ENCODE results near the gene DPP6.
"Not testable (repeated sequence)": the region's sequence is repeated elsewhere in the genome, so short reads cannot be mapped to it uniquely, and the experiment has no call there.

Gene DPP6

DNA sequence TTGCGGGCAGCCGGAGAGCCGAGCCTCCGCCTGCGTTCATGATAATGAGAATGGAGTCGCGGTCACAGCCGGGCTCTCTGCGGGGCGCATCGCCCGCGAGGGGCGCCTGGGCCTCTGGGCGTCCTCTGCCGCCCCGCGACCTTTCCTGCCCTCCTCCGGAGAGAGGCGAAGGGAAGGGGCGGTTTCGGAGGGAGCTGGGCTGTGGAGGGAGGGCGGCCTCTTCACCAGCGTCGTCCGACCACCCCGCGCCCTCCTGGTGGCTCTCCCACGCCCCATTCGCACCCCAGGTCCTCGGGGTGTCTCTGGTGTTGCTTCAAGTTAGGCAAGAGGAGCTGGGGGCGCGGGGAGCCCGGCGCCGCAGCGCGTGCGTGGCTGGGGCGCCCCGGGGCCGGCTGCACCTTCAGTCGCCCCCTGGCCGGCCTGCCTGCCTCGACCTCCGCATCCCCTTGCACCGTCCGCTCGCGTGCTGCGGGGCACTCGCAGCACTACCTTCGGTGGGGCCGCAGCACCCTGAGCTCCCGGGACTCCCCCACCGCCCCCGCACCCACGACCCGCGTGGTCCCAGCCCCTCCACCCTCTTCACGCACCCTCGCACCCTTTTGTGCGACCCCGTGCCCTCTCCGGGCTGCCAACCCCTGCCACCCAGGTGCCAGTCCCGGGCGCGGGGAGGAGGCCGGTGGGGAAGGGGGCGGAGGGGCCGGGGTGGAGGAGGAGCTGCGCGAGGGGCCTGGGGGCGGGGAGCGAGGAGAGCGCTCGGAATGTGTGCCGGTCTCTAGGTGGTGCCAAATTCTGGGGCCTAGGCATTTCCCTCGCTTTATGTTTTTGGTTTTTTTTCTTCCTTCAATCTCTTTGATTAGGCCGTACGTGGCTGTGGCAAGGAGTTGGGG lies at the start of gene DPP6:
DPP6 (plus strand) TSS at position 756 of the 887 bp plus-strand sequence.
- not testable (repeated sequence) for DNase-seq

DNA sequence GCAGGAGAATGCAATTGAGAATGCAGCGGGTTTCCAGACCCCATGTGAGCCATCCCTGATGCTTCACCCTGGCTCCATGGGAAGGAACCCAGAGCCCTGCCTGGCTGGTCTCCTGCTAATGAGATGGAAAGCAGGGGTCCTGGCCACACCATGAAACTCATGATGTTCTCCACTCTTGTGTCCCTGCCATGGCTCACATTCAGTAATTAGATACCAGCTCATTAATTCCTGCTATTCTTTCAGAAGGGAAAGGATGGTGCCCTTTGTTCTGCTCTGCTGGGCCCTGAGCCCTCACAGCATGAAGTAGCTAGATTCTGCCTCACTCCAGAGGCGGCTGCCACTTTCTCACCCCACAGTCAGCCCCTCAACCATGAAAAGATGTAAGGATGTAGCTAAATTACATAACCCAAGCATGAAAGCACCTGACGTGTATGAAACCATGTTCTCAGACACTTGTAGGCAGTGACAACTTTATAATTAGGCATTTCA lies 42.7 kb upstream of the DPP6 start:
- DNase-seq, result not testable (repeated sequence)

DNA sequence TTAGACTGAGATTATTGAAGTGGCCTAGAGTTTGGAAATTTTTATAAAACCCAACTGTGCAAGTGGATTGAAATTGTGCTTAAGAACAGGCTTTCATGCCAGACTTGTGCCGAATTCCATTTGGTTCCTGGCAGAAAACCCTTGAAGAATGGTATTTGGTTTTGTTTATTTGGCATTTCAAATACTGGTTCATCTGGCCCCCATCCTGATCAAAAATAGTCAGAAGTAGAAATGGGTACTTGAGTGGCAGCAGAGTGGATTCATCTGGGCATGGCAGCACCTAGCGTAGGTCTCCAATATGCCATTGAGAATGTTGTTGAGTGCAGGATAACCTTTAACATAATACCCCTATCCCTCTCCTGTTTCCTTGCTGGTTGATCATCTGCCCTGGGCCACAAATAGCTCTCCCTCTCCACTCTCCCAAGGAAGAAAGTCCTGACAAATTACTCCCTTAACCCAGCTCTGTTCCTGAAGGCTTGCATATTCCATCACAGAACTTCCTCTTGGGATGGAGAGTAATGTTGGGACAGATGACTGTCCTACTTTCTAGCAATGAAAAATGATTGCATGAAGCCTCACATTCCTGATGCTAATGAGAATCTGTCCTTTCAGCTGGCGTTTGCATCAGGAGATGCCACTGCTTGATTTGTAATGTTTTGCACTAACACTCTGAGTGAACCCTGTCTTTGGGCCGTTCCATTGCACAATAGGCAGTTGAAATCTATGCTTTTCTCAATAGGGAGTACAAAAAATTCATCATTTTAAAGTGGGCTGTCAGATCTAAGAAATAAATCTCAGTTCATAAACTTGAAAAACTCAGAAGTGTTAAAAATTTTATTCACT lies 41.3 kb upstream of the DPP6 start:
- not testable (repeated sequence) for DNase-seq

DNA sequence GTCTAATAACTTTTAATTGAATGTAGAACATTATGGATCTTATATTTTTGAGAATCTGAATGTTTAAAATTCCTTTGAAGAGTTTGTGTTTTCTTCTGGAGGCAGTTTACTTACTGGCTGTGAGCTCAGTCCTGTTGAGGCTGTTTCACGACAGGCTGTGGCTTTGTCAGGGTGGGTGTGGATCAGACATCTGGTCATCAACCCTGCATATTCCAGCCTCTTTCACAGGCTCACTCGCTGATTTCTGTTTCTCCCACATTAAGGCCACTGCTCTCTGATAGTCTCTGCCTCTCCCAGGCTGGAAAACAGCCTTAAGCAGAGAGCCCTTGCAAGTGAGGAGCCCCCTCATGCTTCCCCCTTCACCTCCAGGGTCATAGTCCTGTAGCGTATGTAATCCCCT lies 39.4 kb upstream of the DPP6 start:
- not testable (repeated sequence) for DNase-seq

DNA sequence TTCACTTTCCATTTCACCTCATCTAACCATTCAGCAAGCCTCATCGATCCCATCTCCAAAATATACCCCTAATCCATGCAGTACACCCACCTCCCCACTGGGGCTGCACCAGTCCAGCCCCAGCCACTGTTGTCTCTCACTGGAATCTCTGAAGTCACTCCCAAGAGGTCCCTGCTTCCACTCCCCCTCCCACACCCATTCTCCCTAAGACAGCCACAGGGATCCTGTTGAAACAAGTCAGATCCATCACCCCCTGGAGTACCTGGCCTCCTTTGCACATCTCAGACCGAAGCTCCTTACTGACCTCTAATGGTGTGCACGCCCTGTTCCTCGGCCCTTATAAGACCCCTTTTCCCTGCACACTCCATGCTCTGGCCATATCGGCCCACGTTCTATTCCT lies 36.6 kb upstream of the DPP6 start:
- not testable (repeated sequence) for DNase-seq

DNA sequence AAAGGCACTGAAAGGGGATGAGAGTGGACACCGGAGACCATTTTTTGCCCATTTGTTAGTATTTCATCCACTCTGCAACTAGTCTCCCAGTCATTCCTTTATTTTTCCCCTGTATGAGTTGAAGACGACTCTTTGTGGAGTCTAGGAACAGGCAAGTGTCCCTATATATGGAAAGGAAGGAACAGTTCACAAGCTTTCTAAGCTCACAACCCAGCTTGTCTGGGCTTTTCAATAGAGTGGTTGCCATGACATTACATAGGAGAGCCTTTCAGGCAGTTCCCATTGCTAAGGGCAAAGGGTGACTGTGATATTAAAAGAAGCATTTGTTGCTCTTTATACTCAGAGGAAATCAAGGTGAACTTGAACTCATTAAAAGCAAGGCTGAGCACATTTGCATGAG lies 33.8 kb upstream of the DPP6 start:
- DNase-seq, result not testable (repeated sequence)

DNA sequence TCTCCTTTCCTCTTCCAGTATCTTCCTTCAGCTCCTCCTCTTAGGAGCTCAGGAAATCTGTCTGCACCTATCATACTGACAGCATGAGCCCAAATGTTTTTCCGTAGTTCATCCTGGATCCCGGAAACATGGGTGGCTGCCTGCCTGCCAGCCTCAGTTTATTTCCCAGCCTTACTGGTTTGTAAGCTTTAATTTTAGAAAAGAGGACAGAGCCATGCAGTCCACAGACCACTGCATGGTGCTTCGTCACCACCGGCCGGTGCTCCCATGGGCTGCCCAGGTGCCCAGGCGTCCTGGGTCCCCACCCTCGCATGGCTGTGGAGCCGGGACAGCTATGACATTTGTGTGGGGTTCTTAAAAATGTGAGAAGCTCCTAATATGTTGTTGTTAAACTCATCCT lies 24.4 kb upstream of the DPP6 start:
- DNase-seq, result not testable (repeated sequence)

DNA sequence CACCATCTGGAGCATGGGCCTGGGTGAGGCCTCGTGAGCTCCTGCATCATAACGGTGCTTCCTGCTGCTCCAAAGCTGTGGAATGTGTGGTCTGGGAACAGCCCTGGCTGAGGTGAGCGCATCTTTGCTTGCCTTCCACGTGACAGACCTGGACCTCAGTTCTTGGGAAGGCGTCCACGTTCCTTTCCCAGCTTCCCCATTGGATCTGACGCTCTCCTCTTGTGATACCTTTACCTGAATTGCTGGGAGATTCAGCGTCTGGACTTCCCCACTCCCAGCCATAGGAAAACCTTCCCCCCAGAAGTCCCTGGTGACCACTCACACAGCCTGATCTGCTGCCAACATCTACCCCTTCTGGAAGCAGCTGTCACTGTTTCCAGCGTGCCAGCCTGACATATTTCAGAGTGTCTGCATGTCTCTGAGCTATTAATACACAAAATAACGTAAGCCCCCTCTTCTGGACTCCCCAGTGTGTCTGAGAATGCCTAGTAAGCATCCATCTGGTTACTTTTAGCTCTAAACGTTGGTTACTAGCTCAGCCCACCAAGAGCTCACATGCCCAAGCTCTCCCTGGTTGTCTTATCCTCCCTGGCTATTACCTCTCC lies 21.6 kb upstream of the DPP6 start:
- not testable (repeated sequence) for DNase-seq

DNA sequence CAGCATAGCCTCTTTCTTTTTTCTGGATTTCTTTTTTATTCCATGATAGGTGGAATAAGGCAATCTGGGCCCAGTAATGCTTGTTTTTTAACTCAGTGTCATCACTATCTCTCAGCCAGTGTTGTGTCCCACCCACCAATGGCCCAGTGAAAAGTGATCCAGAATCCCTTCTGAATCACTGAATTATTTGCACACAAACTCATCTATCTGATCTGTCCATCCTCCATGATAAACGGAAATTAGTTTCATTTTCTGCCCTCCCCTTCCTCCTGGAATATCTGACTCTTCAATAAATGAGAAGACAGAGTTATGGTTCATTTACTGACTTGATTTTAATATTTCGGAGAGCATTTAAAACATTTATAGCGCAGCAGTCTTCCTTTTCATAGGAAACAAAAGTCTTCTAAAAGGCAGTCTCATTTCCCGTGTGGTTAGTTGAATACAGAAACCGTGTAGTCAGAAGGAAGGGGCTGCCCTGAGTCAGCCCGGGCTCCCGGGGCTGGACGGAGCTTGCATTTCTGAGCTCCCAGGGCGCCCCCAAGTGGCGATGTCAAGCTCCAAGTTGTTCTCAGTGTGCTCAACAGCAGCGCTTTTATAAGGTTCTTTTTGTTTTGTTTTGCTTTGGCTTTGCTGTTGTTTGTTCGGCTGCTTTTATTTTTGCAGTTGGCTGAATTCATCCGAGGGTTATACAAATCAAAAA lies 12.6 kb upstream of the DPP6 start:
- DNase-seq, result not testable (repeated sequence)

DNA sequence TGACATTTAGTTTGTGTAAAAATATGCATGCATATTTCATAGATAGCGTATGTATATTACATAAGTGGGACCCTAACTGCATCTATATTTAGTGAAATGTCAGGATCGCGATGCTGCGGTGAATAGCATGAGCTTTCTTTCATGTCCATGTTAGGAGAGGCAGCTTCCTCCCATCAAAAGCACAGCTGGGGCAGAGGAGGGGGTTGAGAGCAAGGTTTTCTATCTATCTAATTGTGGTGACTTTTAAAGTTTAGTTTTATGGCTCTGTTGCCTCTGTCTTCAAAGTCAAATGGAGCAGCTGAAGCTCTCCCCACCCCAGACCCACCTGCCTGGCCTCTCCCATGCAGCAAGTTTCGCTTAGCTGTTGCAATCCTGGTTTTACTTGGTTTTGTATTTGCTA lies 1.8 kb upstream of the DPP6 start:
- DNase-seq, result not testable (repeated sequence)

DNA sequence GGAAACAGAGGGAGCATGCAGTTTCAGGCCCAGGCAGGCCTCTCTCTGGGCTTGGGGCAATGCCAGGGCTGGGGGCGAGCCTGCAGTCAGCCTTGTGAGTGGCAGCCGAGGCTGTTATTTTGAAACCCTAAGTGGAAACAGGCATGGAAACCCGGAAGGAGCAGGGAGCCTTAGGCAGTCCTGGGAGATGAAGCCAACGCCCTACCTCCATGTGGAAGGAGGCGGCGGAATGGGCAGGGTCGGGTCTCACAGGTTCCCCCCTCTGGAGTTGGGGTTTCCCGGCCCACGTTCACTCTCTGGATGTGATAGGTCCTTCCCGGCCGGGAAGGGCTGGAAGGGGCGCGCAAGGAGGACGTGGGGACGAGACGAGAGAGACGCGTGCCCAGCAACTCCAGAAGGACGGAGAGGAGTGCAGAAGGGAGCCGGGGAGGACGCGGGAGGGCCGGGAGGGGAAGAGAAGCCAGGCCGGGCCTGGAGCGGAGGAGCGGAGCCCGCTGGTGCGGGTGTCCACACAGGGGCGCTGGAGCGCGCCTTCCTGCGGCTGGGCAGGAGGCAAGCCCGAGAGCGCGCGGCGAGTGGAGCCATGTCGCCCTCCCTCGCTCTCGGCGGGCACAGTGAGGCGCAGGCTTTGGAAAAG lies 1.1 kb upstream of the DPP6 start:
- DNase-seq, result not testable (repeated sequence)

DNA sequence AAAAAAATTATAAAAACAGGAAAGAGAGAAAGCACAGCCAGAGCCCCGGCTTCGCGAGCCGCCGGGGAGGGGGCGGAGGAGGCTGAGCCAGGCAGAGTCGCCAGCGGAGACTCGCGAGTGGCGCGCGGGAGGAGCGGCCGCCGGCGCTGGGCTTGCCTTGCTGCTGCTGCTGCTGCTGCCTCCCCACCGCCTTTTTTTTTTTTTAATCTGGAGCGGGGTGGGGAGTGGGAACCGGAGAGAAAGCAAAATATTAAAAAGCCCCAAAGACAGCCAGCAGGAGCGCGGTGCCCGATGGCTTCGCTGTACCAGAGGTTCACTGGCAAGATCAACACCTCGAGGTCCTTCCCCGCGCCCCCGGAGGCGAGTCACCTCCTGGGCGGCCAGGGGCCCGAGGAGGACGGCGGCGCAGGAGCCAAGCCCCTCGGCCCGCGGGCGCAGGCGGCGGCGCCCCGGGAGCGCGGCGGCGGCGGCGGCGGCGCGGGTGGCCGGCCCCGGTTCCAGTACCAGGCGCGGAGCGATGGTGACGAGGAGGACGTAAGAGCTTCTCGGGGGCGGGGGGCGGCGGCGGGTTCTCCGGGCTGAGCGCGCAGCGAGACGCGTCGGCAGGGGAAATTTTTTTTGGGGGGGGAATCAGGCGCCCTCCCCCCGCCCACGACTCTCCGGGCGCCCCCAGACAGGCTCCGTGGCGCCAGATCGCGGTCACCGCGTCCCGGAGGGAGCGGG lies 493 bp downstream of the DPP6 start:
- DNase-seq, result not testable (repeated sequence)

DNA sequence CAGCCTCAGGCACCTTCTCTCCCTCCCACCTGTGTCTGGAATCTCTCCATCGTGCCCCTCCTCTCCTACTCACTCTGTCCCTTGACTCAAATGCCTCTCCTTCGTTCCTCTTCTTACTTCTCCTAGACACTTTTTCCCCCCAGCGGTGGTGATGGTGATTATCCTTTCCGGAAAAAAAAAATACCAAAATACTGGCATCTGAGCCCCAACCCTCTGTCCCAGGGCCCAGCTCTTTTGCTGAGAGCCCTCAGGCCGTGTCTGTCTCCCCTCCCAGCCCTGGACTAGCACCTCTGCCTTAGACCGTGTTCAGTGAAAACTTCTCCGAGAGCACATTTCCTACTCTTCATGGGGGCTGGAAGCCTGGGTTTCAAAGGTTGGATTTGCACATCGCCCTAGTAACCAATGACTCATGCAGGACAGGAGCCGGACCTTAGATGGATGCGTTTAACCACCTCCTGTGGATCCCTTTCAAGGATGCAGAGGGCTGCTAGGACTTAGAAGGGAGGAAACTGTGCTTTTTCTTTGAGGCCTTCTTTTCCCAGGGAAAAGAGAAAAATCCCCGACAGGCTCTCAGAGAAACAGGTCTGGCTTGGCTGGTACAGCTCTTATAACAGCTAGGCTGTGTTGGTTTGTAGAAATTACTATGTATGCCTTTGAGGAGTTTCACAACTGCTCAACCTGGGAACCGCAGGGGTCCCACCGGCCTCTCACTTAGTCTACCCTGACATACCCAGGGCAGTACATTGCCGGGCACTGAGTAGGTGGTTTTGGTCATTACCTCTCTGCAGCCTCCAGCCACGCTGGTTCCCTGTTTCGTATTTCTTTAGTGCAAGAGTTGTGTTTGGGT lies 1.5 kb downstream of the DPP6 start:
- DNase-seq, result not testable (repeated sequence)

DNA sequence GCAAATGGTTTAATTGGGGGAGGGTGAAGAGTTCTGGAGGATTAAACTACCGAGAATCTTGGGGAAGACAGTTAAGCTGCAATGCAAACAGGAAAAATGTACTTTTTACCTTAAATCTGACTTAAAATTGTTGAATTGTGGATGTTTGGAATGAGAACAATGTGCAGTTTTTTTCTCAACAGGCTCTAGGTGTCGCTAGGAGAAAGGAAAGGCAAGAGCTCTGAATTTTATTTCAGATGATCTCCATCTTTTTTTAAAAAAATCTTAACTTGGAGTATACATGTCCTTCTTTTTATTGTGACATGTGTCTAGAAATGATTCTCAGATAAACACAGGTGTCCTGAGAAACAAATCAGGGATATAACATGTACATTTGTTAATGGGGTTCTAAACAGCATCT lies 2.5 kb downstream of the DPP6 start:
- DNase-seq, result not testable (repeated sequence)

DNA sequence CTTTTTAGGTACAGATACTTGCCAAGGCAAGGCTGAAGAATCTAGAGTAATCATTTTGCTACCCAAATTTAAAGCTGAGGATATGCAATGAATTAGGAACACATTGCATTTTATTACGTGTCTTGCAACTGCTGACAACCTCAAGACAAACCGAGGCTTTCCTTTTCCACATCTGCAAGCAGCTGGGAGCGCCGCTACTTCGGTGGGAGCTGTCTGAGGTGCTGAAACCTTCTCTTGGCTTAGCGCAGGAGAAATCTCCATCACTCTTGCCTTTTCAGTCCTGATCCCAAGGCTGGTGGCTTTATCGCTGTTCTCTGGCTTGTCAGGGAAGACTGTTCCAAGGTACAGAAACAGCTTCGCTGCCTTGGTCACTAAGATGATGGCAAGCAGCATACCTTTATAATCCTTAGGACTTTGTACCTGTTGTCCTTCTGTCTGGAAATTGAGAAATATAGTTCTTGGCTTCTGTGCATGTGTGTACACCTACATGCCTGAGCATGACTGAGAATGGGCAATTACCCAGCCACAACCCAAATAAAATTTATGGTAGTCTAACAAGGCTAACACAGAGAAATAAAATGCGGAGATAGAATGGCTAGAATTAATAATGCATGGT lies 3.4 kb downstream of the DPP6 start:
- not testable (repeated sequence) for DNase-seq

DNA sequence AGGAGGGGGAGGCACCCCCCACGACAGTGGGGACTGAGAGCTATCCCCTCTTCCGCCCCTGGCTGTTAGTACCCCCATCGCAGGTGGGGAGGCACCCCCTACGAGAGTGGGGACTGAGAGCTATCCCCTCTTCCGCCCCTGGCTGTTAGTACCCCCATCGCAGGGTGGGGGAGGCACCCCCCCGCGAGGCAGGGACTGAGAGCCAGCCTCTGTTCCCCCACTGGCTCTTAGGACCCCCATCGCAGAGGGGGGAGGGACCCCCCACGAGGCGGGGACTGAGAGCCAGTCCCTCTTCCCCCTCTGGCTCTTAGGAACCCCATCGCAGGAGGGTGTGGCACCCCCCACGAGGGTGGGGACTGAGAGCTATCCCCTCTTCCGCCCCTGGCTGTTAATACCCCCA lies 6.6 kb downstream of the DPP6 start:
- DNase-seq, result not testable (repeated sequence)

DNA sequence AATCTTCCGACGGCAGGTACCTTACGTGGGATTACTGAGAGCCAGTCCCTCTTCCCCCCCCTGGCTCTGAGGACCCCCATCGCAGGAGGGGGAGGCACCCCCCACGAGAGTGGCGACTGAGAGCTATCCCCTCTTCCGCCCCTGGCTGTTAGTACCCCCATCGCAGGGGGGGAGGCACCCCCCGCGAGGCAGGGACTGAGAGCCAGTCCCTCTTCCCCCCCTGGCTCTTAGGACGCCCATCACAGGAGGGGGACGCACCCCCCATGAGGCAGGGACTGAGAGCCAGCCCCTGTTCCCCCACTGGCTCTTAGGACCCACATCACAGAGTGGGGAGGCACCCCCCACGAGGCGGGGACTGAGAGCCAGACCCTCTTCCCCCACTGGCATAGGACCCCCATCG lies 8.4 kb downstream of the DPP6 start:
- DNase-seq, result not testable (repeated sequence)

DNA sequence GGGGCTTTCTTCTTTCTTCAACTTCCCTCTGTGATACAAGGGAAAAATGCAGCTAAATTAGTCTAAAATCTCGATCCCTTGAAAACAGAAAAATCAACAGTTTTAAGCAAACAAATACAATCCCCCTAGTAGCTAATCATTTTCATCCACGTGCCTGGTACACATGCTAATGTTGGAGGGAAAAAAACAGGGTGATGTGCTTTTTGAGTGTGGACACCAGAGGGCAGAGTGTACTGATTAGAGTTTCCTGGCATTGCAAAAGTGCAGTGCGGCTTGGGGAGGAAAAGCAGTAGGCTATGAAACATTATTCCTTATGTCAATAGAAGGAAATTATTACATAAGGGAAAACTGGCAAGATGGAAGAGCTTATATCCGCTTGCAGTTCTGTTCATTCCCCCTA lies 19.6 kb downstream of the DPP6 start:
- not testable (repeated sequence) for DNase-seq

DNA sequence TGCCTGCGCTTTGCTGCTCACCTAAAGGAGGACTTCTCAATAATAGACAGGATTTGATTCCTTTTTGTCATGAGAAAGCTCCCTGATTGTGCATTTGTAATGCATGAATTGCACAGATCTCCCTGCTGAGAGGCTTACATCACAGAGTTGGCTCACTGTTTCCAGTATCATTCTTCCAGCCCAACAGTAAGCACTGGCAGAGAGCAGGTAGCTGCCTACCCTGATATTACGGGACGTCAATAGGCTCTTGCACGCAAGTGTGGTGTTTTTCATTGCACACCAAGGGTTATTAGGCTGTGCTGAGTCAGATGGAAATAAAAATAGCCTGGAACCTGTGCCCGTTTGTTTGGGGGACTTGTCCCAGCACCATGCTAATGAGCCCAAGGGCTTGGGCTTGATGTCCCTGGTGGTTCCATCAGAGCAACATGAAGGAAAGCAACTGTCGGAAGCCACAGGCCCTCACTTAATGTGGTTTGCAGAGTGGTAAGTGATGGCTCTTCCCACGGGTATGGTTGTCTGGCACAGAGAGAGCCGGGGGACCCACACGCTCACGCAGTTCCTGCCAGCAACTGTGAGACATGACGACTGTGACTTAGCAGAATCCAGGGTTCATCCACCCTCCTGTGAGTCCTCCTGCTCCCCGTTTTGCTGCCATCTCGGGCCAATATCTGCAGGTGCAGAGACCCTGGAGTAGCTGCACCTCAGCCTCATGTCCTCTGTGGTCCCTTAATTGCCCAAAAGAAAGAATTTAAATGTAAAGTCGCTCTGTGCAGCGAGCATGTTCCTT lies 20.4 kb downstream of the DPP6 start:
- not testable (repeated sequence) for DNase-seq
